HCT116 (cell line): Measurements from ENCODE around the gene CPT1A. TPM values are rescaled to one million over a fixed set of nuclear protein-coding genes. Genes with fewer than 3 reads are reported as not detected.

Source experiments
- ATAC-seq: fragments of 200-7000 bp; cut with Tn5 transposase; 2 replicates; pipeline ENCODE4 v1.9.1; 2020; ENCODE audit warnings: mild to moderate bottlenecking, moderate library complexity
- BruUV-seq: library from RNA; stranded (reverse); fragments of 400-500 nt; replicated peaks from 2 replicates; lab custom pipeline; 2021; lab: Mats Ljungman, UMichigan
- CTCF ChIA-PET: fragments of 300-600 bp; sonication (Branson Sonifier 250); formaldehyde crosslinking; loops from one replicate; lab custom pipeline; 2021; ENCODE audit warnings: antibody characterized with exemption; lab: Charles Lee
- POLR2A ChIA-PET: fragments of 300-600, 350-600 bp; sonication (Branson Sonifier 250); formaldehyde crosslinking; loops from one replicate; lab custom pipeline; 2021; ENCODE audit warnings: antibody characterized with exemption; lab: Charles Lee
- RAD21 ChIA-PET, 2 experiments: fragments of 300-600 bp; sonication (Branson Sonifier 250); formaldehyde crosslinking; loops; one replicate each; lab custom pipeline; 2023; ENCODE audit warnings: low total read pairs in 2 of 2; ENCODE audit not compliant: uncharacterized antibody in 2 of 2, unreplicated experiment in 2 of 2, low non-redundant PET in 1 of 2; lab: Charles Lee
- DNase-seq: peaks from one replicate; pipeline ENCODE4 v3.0.0-alpha.2; 2010; ENCODE audit warnings: low read depth, low spot score
- H2AFZ ChIP-seq: fragments of 200-600 bp; shearing (Covaris generic), sonication (generic); 2 replicates; pipeline ENCODE4 v1.6.1; 2017; ENCODE audit warnings: low read depth, mixed run types, mixed read lengths, antibody characterized with exemption, low read length; ENCODE audit not compliant: poor library complexity, severe bottlenecking
- H3K27ac ChIP-seq: 2 replicates; pipeline ENCODE4 v1.5.1; 2012; ENCODE audit warnings: low read depth, low read length
- H3K27me3 ChIP-seq: fragments of 200-600 bp; sonication (generic); 2 replicates; pipeline ENCODE4 v1.6.1; 2016; ENCODE audit warnings: mixed run types, low read length, mixed read lengths; ENCODE audit not compliant: insufficient read depth
- H3K36me3 ChIP-seq, 2 experiments: fragments of 200-500 bp in 1 of 2; fragments of 200-600 bp in 1 of 2; sonication (Bioruptor generic) in 1 of 2; sonication (generic) in 1 of 2; 2 replicates each; pipeline versions ENCODE4 v1.5.1 to v1.6.1; 2014 to 2016; ENCODE audit warnings: low read length in 2 of 2, inconsistent platforms in 1 of 2, mixed read lengths in 1 of 2, mixed run types in 1 of 2; ENCODE audit not compliant: insufficient read depth in 2 of 2, control insufficient read depth in 1 of 2
- H3K4me1 ChIP-seq, 2 experiments: fragments of 200-600 bp in 1 of 2; sonication (generic) in 1 of 2; 2 replicates each; pipeline versions ENCODE4 v1.5.1 to v1.6.1; 2012 to 2017; ENCODE audit warnings: low read length in 2 of 2, inconsistent platforms in 1 of 2, mild to moderate bottlenecking in 1 of 2, mixed read lengths in 1 of 2, mixed run types in 1 of 2, moderate library complexity in 1 of 2; ENCODE audit not compliant: insufficient read depth in 2 of 2, control insufficient read depth in 1 of 2
- H3K4me2 ChIP-seq: fragments of 200-600 bp; sonication (generic); 2 replicates; pipeline ENCODE4 v1.6.1; 2017; ENCODE audit warnings: mixed run types, low read length, mixed read lengths
- H3K4me3 ChIP-seq, 2 experiments: fragments of 200-600 bp in 1 of 2; sonication (generic) in 1 of 2; replicated peaks in 1 of 2; 2 replicates each; pipeline ENCODE4 v1.5.1; 2011 to 2016; ENCODE audit warnings: low read length in 2 of 2, control low read depth in 1 of 2, low read depth in 1 of 2, mild to moderate bottlenecking in 1 of 2, mixed read lengths in 1 of 2, mixed run types in 1 of 2
- H3K79me2 ChIP-seq: fragments of 200-600 bp; sonication (generic); 2 replicates; pipeline ENCODE4 v1.6.1; 2017; ENCODE audit warnings: mild to moderate bottlenecking, mixed run types, low read length, moderate library complexity, mixed read lengths; ENCODE audit not compliant: insufficient read depth
- H3K9ac ChIP-seq: fragments of 200-600 bp; sonication (generic); 2 replicates; pipeline ENCODE4 v1.6.1; 2016; ENCODE audit warnings: low read length, mixed read lengths
- H3K9me2 ChIP-seq: fragments of 200-600 bp; sonication (generic), shearing (Covaris generic); 2 replicates; pipeline ENCODE4 v1.6.1; 2017; ENCODE audit warnings: mixed run types, mild to moderate bottlenecking, moderate library complexity; ENCODE audit not compliant: insufficient read depth
- H3K9me3 ChIP-seq, 2 experiments: fragments of 200-500 bp in 1 of 2; fragments of 200-600 bp in 1 of 2; sonication (Bioruptor generic) in 1 of 2; sonication (generic) in 1 of 2; 2 replicates each; pipeline ENCODE4 v1.6.1; 2014 to 2017; ENCODE audit warnings: low read length in 2 of 2, mixed read lengths in 2 of 2, inconsistent platforms in 1 of 2, low read depth in 1 of 2, mild to moderate bottlenecking in 1 of 2, mixed run types in 1 of 2, moderate library complexity in 1 of 2; ENCODE audit not compliant: control insufficient read depth in 1 of 2, insufficient read depth in 1 of 2
- H4K20me1 ChIP-seq: fragments of 200-600 bp; sonication (generic), shearing (Covaris generic); 2 replicates; pipeline ENCODE4 v1.6.1; 2017; ENCODE audit warnings: mixed run types, mild to moderate bottlenecking, moderate library complexity; ENCODE audit not compliant: insufficient read depth
- ATF3 ChIP-seq: IDR thresholded peaks from 2 replicates; pipeline ENCODE4 v1.6.1; 2012
- CBX3 ChIP-seq: IDR thresholded peaks from 2 replicates; pipeline ENCODE4 v1.6.1; 2012; ENCODE audit warnings: low read depth
- ELF1 ChIP-seq: IDR thresholded peaks from 2 replicates; pipeline ENCODE4 v1.6.1; 2012; ENCODE audit warnings: low read depth, borderline replicate concordance
- EZH2 ChIP-seq: fragments of 200-600 bp; sonication (generic); IDR thresholded peaks from 2 replicates; pipeline ENCODE4 v1.6.1; 2017; ENCODE audit warnings: antibody characterized with exemption, mixed run types
- EZH2phosphoT487 ChIP-seq: fragments of 200-600 bp; IDR thresholded peaks from 2 replicates; pipeline ENCODE4 v1.6.1; 2018; ENCODE audit warnings: antibody characterized with exemption, borderline replicate concordance
- JUND ChIP-seq: IDR thresholded peaks from 2 replicates; pipeline ENCODE4 v1.6.1; 2012
- MAX ChIP-seq: IDR thresholded peaks from 2 replicates; pipeline ENCODE4 v1.6.1; 2012
- POLR2A ChIP-seq: IDR thresholded peaks from 2 replicates; pipeline ENCODE4 v1.7.0; 2011; ENCODE audit warnings: borderline replicate concordance; ENCODE audit not compliant: insufficient read depth, insufficient read length; ENCODE audit errors: extremely low read depth
- SIN3A ChIP-seq: IDR thresholded peaks from 2 replicates; pipeline ENCODE4 v1.6.1; 2012; ENCODE audit warnings: low read depth
- SP1 ChIP-seq: IDR thresholded peaks from 2 replicates; pipeline ENCODE4 v1.6.1; 2012; ENCODE audit warnings: low read depth
- SRF ChIP-seq: IDR thresholded peaks from 2 replicates; pipeline ENCODE4 v1.6.1; 2012; ENCODE audit warnings: low read depth
- TCF7L2 ChIP-seq: IDR thresholded peaks from 2 replicates; pipeline ENCODE4 v1.7.0; 2011; ENCODE audit warnings: borderline replicate concordance, inconsistent platforms; ENCODE audit not compliant: insufficient read depth, insufficient read length; ENCODE audit errors: extremely low read depth
- YY1 ChIP-seq: IDR thresholded peaks from 2 replicates; pipeline ENCODE4 v1.6.1; 2011; ENCODE audit warnings: low read length, low read depth, moderate library complexity, mild to moderate bottlenecking; ENCODE audit not compliant: insufficient replicate concordance; ENCODE audit errors: extremely low read depth
- ZNF274 ChIP-seq: fragments of 200-500 bp; sonication (Bioruptor generic); IDR thresholded peaks from 2 replicates; pipeline ENCODE4 v1.6.1; 2014; ENCODE audit warnings: mild to moderate bottlenecking, low read depth, low read length, inconsistent platforms
- intact Hi-C: fragments of 100-400 bp; cut with micrococcal nuclease; formaldehyde crosslinking; loops from 2 replicates; pipeline ENCODE4 v1.10.0; 2022
- total RNA-seq: library from RNA; stranded (reverse); gene quantifications from one replicate; pipeline ENCODE4 v1.2.1, GENCODE V29; 2021; ENCODE audit not compliant: unreplicated experiment

Gene CPT1A
- total RNA-seq, 1 experiment from 2014 or later, result 54.4 TPM

DNA sequence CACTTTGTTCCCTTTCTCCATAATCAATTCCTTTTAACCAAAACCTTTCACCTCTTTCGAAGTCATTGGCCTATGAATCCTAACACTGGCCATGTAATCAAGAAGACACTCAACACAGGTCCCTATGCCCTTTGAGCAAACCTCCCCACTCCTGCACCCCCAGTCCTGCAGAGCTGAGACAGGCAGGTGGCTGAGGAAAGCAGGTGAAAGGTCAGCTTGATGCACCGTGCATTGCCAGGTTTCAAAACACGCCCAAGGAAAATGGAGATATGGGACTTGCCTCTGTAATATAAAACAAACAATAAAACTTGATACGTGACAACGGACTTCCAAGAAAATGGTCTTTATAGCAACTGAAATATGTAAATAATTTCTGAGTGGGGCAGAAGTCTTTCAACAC lies 10.6 kb downstream of the CPT1A start:
- Histone ChIP-seq H3K27ac (no peak overlapping the region), H3K4me2 (no peak overlapping the region), H3K79me2 (peaks cover 18% of the 10 kb centered on the region; the same call in 1 of the 2 replicates), H3K4me1 (peaks cover 0 to 10% of the 10 kb centered on the region in 2 experiments; a peak in 3 of 4 replicates)
- POLR2A ChIA-PET, result no interaction called here
- intact Hi-C loops, result no loop called here
- TF ChIP-seq CBX3, result no peak
- no peak for TF ChIP-seq ZNF274
- no peak for TF ChIP-seq EZH2phosphoT487
- no peak for TF ChIP-seq SIN3A
- TF ChIP-seq, all 23 proteins: peak for 0
- Histone ChIP-seq H3K4me3 (no peak overlapping the region), H3K9me3 (no peaks in the 10 kb centered on the region), H3K9ac (no peak overlapping the region), H4K20me1 (peaks cover 4% of the 10 kb centered on the region; the same call in 1 of the 2 replicates), H2AFZ (no peak overlapping the region), H3K9me2 (no peaks in the 10 kb centered on the region), H3K27me3 (no peaks in the 10 kb centered on the region), H3K36me3 (no peaks in the 10 kb centered on the region)
- no TSS peak for BruUV-seq
- DNase-seq, result no peak
- no peak for ATAC-seq
- RAD21 ChIA-PET, result no interaction called here
- CTCF ChIA-PET, result no interaction called here

DNA sequence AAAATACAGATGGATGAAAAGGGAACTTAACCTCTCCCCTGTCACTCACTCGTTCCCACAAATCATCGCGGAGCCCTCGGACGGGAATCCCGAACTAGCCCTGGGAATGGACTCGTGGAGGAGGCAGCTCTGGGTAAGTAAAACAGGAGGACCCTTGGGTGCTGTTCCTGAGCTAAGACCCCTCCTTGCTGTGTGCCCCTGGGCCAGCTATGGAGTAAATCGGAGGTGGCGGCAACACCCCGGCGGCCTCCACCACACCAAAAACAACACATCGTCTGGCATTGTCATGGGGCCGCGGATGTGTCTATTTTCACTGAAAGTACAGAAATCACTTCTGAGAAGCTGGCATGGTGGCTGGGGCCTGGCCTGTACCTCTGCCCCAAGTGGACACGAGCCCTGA lies 12.1 kb downstream of the CPT1A start:
- ATAC-seq, result no peak
- Histone ChIP-seq H2AFZ (no peak overlapping the region), H3K9ac (no peak overlapping the region), H3K79me2 (peaks cover 11% of the 10 kb centered on the region; the same call in 1 of the 2 replicates), H3K9me3 (no peaks in the 10 kb centered on the region), H3K4me1 (peaks cover 9 to 12% of the 10 kb centered on the region in 2 experiments; a peak in 3 of 4 replicates), H3K27me3 (no peaks in the 10 kb centered on the region), H3K27ac (no peak overlapping the region), H3K4me2 (no peak overlapping the region), H3K36me3 (no peaks in the 10 kb centered on the region), H4K20me1 (peaks cover 4% of the 10 kb centered on the region; the same call in 1 of the 2 replicates), H3K4me3 (no peak overlapping the region), H3K9me2 (no peaks in the 10 kb centered on the region)
- ChIA-PET CTCF (no interaction called here), POLR2A (no interaction called here), RAD21 (no interaction called here)
- no peak for TF ChIP-seq POLR2A
- TF ChIP-seq SRF, result no peak
- no peak for TF ChIP-seq TCF7L2
- TF ChIP-seq ELF1, result no peak
- TF ChIP-seq SP1, result no peak
- no peak for TF ChIP-seq ZNF274
- no peak for TF ChIP-seq YY1
- no peak for TF ChIP-seq JUND
- no peak for TF ChIP-seq MAX
- TF ChIP-seq ATF3, result no peak
- TF ChIP-seq EZH2, result no peak
- intact Hi-C loops, result loop anchor here (5.0 kb wide), 1 partner anchor 258 kb away; no protein-coding TSS in a partner anchor
- no peak for DNase-seq
- BruUV-seq, result no TSS peak
